Suprapubic skin (tissue), 4 donors: ENCODE results near the gene CYP2D6. TPM values are rescaled to one million over a fixed set of nuclear protein-coding genes. Genes with fewer than 3 reads are reported as not detected.

Source experiments
- DNase-seq, 2 donors: peaks; one replicate each; pipeline ENCODE4 v3.0.0-alpha.2; 2019; ENCODE audit warnings: low spot score in 2 of 2
- H3K27ac ChIP-seq: fragments of 200-600 bp; sonication (generic); one replicate; pipeline ENCODE4 v1.5.1; 2019
- H3K27me3 ChIP-seq: fragments of 200-600 bp; sonication (generic); one replicate; pipeline ENCODE4 v1.5.1; 2019
- H3K36me3 ChIP-seq: fragments of 200-600 bp; sonication (generic); one replicate; pipeline ENCODE4 v1.5.1; 2019
- H3K4me1 ChIP-seq: fragments of 200-600 bp; sonication (generic); one replicate; pipeline ENCODE4 v1.5.1; 2019
- H3K4me3 ChIP-seq: fragments of 200-600 bp; sonication (generic); one replicate; pipeline ENCODE4 v1.5.1; 2019; ENCODE audit warnings: mild to moderate bottlenecking
- H3K9me3 ChIP-seq: fragments of 200-600 bp; sonication (generic); one replicate; pipeline ENCODE4 v1.5.1; 2019
- CTCF ChIP-seq, 2 donors: fragments of 200-600 bp in 1 of 2; fragments of 450-650 bp in 1 of 2; sonication (generic) in 1 of 2; IDR thresholded peaks; one replicate each; pipeline ENCODE4 v1.5.1; 2016 to 2019; ENCODE audit warnings: antibody characterized with exemption in 2 of 2, mild to moderate bottlenecking in 1 of 2, moderate library complexity in 1 of 2
- EP300 ChIP-seq: sonication (generic); formaldehyde crosslinking; IDR thresholded peaks from one replicate; pipeline ENCODE4 v1.6.1; 2017; ENCODE audit warnings: antibody characterized with exemption
- POLR2A ChIP-seq, 2 donors: fragments of 450-650 bp; IDR thresholded peaks; one replicate each; pipeline ENCODE4 v1.6.1; 2017; ENCODE audit warnings: antibody characterized with exemption in 2 of 2, mild to moderate bottlenecking in 2 of 2, moderate library complexity in 2 of 2
- POLR2AphosphoS5 ChIP-seq, 3 donors: sonication (generic); formaldehyde crosslinking; IDR thresholded peaks; one replicate each; pipeline ENCODE4 v1.6.1; 2017; ENCODE audit warnings: antibody characterized with exemption in 3 of 3
- WGBS: methylation state at CpG from one replicate; pipeline ENCODE4 v1.1.5; 2018; 5-methylcytosine and 5-hydroxymethylcytosine counted together
- total RNA-seq, 4 donors: library from RNA; depleted of rRNA; stranded (reverse); fragments of >200 nt; gene quantifications; one replicate each; pipeline ENCODE4 v1.1.0, GENCODE V29; 2016

The CYP2D6 gene
- total RNA-seq, 4 donors from 2014 or later: 0.72 to 4.7 (median 2.0) TPM

- Histone ChIP-seq H3K27me3 (no peaks in the 10 kb centered on the region), H3K9me3 (no peaks in the 10 kb centered on the region), H3K4me3 (no peak overlapping the region), H3K4me1 (peaks cover 26% of the 10 kb centered on the region), H3K27ac (no peak overlapping the region), H3K36me3 (peaks cover 44% of the 10 kb centered on the region)
- WGBS: 74% methylated on average over 6 of the region's 6 CpGs
- TF ChIP-seq POLR2A (IDR thresholded peaks at IDR 0.05) (no peak), POLR2AphosphoS5 (IDR thresholded peaks at IDR 0.05) (no peak), CTCF (IDR thresholded peaks at IDR 0.05) (no peak), EP300 (no peak)
- DNase-seq: peak in 1 of 2 donors; percentile 1
Observed at GRCh38 chr22:42086051-42086450, 44.6 kb downstream of the CYP2D6 start.

- whole genome bisulfite sequencing: 98% methylated on average over 8 of the region's 8 CpGs
- no peak for TF ChIP-seq POLR2AphosphoS5 (IDR thresholded peaks at IDR 0.05)
- Histone ChIP-seq H3K9me3 (no peaks in the 10 kb centered on the region), H3K36me3 (peaks cover 44% of the 10 kb centered on the region), H3K27me3 (no peaks in the 10 kb centered on the region), H3K4me1 (peaks cover 30% of the 10 kb centered on the region), H3K27ac (no peak overlapping the region), H3K4me3 (no peak overlapping the region)
- peak; percentile 40 to 65 for DNase-seq
Observed at GRCh38 chr22:42084874-42085273, 45.7 kb downstream of the CYP2D6 start.

- Histone ChIP-seq H3K27ac (no peak overlapping the region), H3K4me1 (peaks cover 30% of the 10 kb centered on the region), H3K27me3 (no peaks in the 10 kb centered on the region), H3K4me3 (no peak overlapping the region), H3K9me3 (no peaks in the 10 kb centered on the region), H3K36me3 (peaks cover 44% of the 10 kb centered on the region)
- 96% methylated on average over 4 of the region's 4 CpGs for WGBS
- DNase-seq: peak in 1 of 2 donors; percentile 34
- TF ChIP-seq POLR2A (IDR thresholded peaks at IDR 0.05): no peak
- no peak for TF ChIP-seq EP300
- TF ChIP-seq POLR2AphosphoS5 (IDR thresholded peaks at IDR 0.05): no peak
- no peak for TF ChIP-seq CTCF (IDR thresholded peaks at IDR 0.05)
Observed at GRCh38 chr22:42083119-42083518, 47.5 kb downstream of the CYP2D6 start.

GRCh38 chr22:42080287-42080686 is 50.3 kb downstream of the CYP2D6 start:
- peak in 1 of 2 donors; percentile 73 for DNase-seq
- Histone ChIP-seq H3K4me3 (peak overlapping the region; percentile 63), H3K36me3 (peaks cover 36% of the 10 kb centered on the region), H3K9me3 (no peaks in the 10 kb centered on the region), H3K4me1 (peaks cover 41% of the 10 kb centered on the region), H3K27me3 (no peaks in the 10 kb centered on the region), H3K27ac (peak overlapping the region; percentile 98)
- WGBS: under 1% methylated on average over 14 of the region's 14 CpGs
- TF ChIP-seq POLR2A (IDR thresholded peaks at IDR 0.05) (no peak), EP300 (no peak), POLR2AphosphoS5 (IDR thresholded peaks at IDR 0.05) (no peak), CTCF (IDR thresholded peaks at IDR 0.05) (no peak)

- peaks cover 48% of the 10 kb centered on the region for H3K4me1 ChIP-seq
- H3K9me3 ChIP-seq: no peaks in the 10 kb centered on the region
- no peaks in the 10 kb centered on the region for H3K27me3 ChIP-seq
- under 1% methylated on average over 51 of the region's 71 CpGs for WGBS
- TF ChIP-seq POLR2A (IDR thresholded peaks at IDR 0.05) (peak; percentile 65 to 84), CTCF (IDR thresholded peaks at IDR 0.05) (no peak), EP300 (no peak), POLR2AphosphoS5 (IDR thresholded peaks at IDR 0.05) (peak; percentile 38 to 86 (median 67))
- DNase-seq: peak; percentile 100
- peak within 1 kb of the TSS; percentile 98 for H3K27ac ChIP-seq
- peaks cover 29% of the 10 kb centered on the region for H3K36me3 ChIP-seq
- H3K4me3 ChIP-seq: peak within 1 kb of the TSS; percentile 63
Observed at GRCh38 chr22:42079319-42080251, 51.0 kb downstream of the CYP2D6 start, which contains the start of gene SMDT1. SMDT1 (plus strand) TSS chr22:42079700; CDS start chr22:42079769, 69 bp downstream.
